ENCODE results near the gene RHOXF2.

- TF ChIP-seq POLR2A (IDR thresholded peaks at IDR 0.05) (no peak), CTCF (IDR thresholded peaks at IDR 0.05 in 8 of 11, conservative IDR thresholded peaks at IDR 0.05 in 3 of 11) (no peak), POLR2AphosphoS5 (IDR thresholded peaks at IDR 0.05) (no peak)
Measured at GRCh38 chrX:120207009-120207605, 48.7 kb downstream of the RHOXF2 start.

Data from spleen (tissue), 7 donors.